ENCODE results near the gene PIP5K1B. TPM values are rescaled to one million over a fixed set of nuclear protein-coding genes. Genes with fewer than 3 reads are reported as not detected.

PIP5K1B gene
- total and polyA plus RNA-seq, 2 donors (not counting 1 experiment from before 2014, with no cell fraction given), result under 0.01 to 0.03 TPM

DNA sequence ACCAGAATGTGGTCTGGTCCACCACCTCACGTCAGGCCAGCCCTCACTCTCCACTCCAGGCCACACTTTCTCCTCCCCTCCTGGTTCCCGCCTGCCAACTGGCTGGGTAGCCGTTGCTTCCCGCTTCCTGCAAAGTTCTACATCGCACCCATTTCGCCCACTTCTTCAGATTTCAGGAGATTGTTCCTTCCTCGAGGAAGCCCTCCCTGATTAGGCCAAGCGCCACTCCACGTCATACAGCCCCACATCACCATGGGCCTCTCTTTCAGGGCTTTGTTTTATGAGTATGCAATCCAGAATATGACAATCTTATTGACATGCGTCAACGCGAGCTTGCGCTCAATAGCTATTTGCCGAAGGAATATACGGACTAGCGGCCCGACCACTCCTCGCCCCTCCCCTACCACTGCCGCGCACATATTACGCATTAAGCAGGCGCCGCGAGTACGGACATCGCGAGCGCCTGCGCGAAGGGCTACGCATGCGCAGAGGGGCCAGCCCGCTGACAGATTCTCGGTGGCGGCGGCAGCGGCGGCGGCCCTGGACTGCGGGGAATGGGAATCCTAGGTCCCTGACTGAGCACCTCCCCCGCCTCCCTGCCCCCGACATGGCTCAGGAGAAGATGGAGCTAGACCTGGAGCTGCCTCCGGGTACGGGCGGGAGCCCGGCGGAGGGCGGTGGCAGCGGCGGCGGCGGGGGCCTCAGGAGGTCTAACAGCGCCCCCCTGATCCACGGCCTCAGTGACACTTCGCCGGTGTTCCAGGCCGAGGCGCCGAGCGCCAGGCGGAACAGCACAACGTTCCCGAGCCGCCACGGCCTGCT lies 74.7 kb downstream of the PIP5K1B start:
- Histone ChIP-seq H2AFZ (ENCODE audit: low read length) (peak overlapping the region; percentile 100), H3K4me3 (replicated peaks in 1 of 4; ENCODE audit: control extremely low read depth in 1 of 4, insufficient read depth in 1 of 4, low read depth in 3 of 4, low read length in 4 of 4) (peak overlapping the region; percentile 88 to 98 (median 94)), H3K4me1 (ENCODE audit: control insufficient read depth, extremely low read depth, insufficient read depth, low read length) (peaks cover 11% of the 10 kb centered on the region), H3K9me3 (ENCODE audit: control insufficient read depth, insufficient read depth, low read depth, low read length) (no peaks in the 10 kb centered on the region), H4K20me1 (ENCODE audit: control insufficient read depth, extremely low read depth, insufficient read depth, low read length) (no peaks in the 10 kb centered on the region), H3K27me3 (ENCODE audit: control insufficient read depth, insufficient read depth, low read length) (no peaks in the 10 kb centered on the region), H3K27ac (ENCODE audit: insufficient read depth, low read length) (peak overlapping the region; percentile 97), H3K4me2 (ENCODE audit: extremely low read depth, insufficient read depth, low read length) (peak overlapping the region; percentile 100), H3K9ac (ENCODE audit: insufficient read depth, low read length) (peak overlapping the region; percentile 84), H3K36me3 (ENCODE audit: control insufficient read depth, insufficient read depth, low read length) (no peaks in the 10 kb centered on the region), H3K79me2 (ENCODE audit: control insufficient read depth, insufficient read depth, low read length) (peaks cover 15% of the 10 kb centered on the region)
- TF ChIP-seq, protein P1, sequence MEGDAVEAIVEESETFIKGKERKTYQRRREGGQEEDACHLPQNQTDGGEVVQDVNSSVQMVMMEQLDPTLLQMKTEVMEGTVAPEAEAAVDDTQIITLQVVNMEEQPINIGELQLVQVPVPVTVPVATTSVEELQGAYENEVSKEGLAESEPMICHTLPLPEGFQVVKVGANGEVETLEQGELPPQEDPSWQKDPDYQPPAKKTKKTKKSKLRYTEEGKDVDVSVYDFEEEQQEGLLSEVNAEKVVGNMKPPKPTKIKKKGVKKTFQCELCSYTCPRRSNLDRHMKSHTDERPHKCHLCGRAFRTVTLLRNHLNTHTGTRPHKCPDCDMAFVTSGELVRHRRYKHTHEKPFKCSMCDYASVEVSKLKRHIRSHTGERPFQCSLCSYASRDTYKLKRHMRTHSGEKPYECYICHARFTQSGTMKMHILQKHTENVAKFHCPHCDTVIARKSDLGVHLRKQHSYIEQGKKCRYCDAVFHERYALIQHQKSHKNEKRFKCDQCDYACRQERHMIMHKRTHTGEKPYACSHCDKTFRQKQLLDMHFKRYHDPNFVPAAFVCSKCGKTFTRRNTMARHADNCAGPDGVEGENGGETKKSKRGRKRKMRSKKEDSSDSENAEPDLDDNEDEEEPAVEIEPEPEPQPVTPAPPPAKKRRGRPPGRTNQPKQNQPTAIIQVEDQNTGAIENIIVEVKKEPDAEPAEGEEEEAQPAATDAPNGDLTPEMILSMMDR (conservative IDR thresholded peaks at IDR 0.05 in 1 of 2, IDR thresholded peaks at IDR 0.05 in 1 of 2; ENCODE audit: low read depth in 1 of 2, low read length in 2 of 2), result peak; percentile 9 to 17
- no peak for TF ChIP-seq EZH2 (IDR thresholded peaks at IDR 0.05; ENCODE audit: low read length, missing control alignments)
- DNase-seq (ENCODE audit: low read depth in 2 of 2), result peak; percentile 91 to 95

DNA sequence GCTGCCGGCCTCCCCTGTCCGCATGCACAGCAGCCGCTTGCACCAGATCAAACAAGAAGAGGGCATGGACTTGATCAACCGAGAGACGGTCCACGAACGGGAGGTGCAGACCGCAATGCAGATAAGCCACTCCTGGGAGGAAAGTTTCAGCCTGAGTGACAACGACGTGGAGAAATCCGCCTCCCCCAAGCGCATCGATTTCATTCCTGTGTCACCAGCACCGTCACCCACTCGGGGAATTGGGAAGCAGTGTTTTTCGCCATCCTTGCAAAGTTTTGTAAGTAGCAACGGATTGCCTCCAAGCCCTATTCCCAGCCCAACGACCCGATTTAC lies 75.3 kb downstream of the PIP5K1B start:
- H3K27me3 ChIP-seq (ENCODE audit: control insufficient read depth, insufficient read depth, low read length), result no peaks in the 10 kb centered on the region
- no peaks in the 10 kb centered on the region for H3K36me3 ChIP-seq (ENCODE audit: control insufficient read depth, insufficient read depth, low read length)
- no peak for DNase-seq (ENCODE audit: low read depth in 2 of 2)
- H3K4me3 ChIP-seq (replicated peaks in 1 of 4; ENCODE audit: control extremely low read depth in 1 of 4, insufficient read depth in 1 of 4, low read depth in 3 of 4, low read length in 4 of 4), result peak overlapping the region; percentile 88 to 98 (median 94)
- peak overlapping the region; percentile 96 for H2AFZ ChIP-seq (ENCODE audit: low read length)
- peaks cover 11% of the 10 kb centered on the region for H3K4me1 ChIP-seq (ENCODE audit: control insufficient read depth, extremely low read depth, insufficient read depth, low read length)
- peak overlapping the region; percentile 80 for H3K4me2 ChIP-seq (ENCODE audit: extremely low read depth, insufficient read depth, low read length)
- H3K79me2 ChIP-seq (ENCODE audit: control insufficient read depth, insufficient read depth, low read length), result peaks cover 15% of the 10 kb centered on the region
- peak overlapping the region; percentile 97 for H3K27ac ChIP-seq (ENCODE audit: insufficient read depth, low read length)
- TF ChIP-seq, protein P1 (conservative IDR thresholded peaks at IDR 0.05 in 1 of 2, IDR thresholded peaks at IDR 0.05 in 1 of 2; ENCODE audit: low read depth in 1 of 2, low read length in 2 of 2), result no peak
- no peak for TF ChIP-seq EZH2 (IDR thresholded peaks at IDR 0.05; ENCODE audit: low read length, missing control alignments)
- H4K20me1 ChIP-seq (ENCODE audit: control insufficient read depth, extremely low read depth, insufficient read depth, low read length), result no peaks in the 10 kb centered on the region
- peak overlapping the region; percentile 84 for H3K9ac ChIP-seq (ENCODE audit: insufficient read depth, low read length)
- H3K9me3 ChIP-seq (ENCODE audit: control insufficient read depth, insufficient read depth, low read depth, low read length), result no peaks in the 10 kb centered on the region

DNA sequence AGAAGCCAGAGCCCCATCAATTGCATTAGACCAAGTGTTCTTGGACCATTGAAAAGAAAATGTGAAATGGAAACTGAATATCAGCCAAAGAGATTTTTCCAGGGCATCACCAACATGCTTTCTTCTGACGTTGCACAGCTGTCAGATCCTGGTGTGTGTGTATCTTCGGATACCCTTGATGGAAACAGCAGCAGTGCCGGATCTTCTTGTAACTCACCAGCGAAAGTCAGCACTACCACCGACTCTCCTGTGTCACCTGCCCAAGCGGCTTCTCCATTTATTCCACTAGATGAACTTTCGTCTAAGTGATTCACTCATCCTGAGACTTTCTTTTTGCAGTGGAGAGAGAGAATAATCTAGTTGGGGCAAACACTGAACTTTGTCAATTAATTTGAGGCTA lies 75.7 kb downstream of the PIP5K1B start:
- peaks cover 11% of the 10 kb centered on the region for H3K4me1 ChIP-seq (ENCODE audit: control insufficient read depth, extremely low read depth, insufficient read depth, low read length)
- peak overlapping the region; percentile 96 for H2AFZ ChIP-seq (ENCODE audit: low read length)
- H3K36me3 ChIP-seq (ENCODE audit: control insufficient read depth, insufficient read depth, low read length), result no peaks in the 10 kb centered on the region
- peak overlapping the region; percentile 97 for H3K27ac ChIP-seq (ENCODE audit: insufficient read depth, low read length)
- H3K9me3 ChIP-seq (ENCODE audit: control insufficient read depth, insufficient read depth, low read depth, low read length), result no peaks in the 10 kb centered on the region
- H3K27me3 ChIP-seq (ENCODE audit: control insufficient read depth, insufficient read depth, low read length), result no peaks in the 10 kb centered on the region
- H3K9ac ChIP-seq (ENCODE audit: insufficient read depth, low read length), result peak overlapping the region; percentile 84
- no peaks in the 10 kb centered on the region for H4K20me1 ChIP-seq (ENCODE audit: control insufficient read depth, extremely low read depth, insufficient read depth, low read length)
- peaks cover 15% of the 10 kb centered on the region for H3K79me2 ChIP-seq (ENCODE audit: control insufficient read depth, insufficient read depth, low read length)
- no peak for TF ChIP-seq EZH2 (IDR thresholded peaks at IDR 0.05; ENCODE audit: low read length, missing control alignments)
- TF ChIP-seq, protein P1 (conservative IDR thresholded peaks at IDR 0.05 in 1 of 2, IDR thresholded peaks at IDR 0.05 in 1 of 2; ENCODE audit: low read depth in 1 of 2, low read length in 2 of 2), result no peak
- peak overlapping the region; percentile 80 for H3K4me2 ChIP-seq (ENCODE audit: extremely low read depth, insufficient read depth, low read length)
- peak; percentile 7 to 11 for DNase-seq (ENCODE audit: low read depth in 2 of 2)
- H3K4me3 ChIP-seq (replicated peaks in 1 of 4; ENCODE audit: control extremely low read depth in 1 of 4, insufficient read depth in 1 of 4, low read depth in 3 of 4, low read length in 4 of 4), result peak overlapping the region; percentile 88 to 98 (median 94)

All from fibroblast of lung (primary cell).